Astrocyte (in vitro differentiated cells and primary cell): ENCODE data around the gene RAP1GAP.

Experiments used
- CTCF ChIP-seq: IDR thresholded peaks from 2 replicates; pipeline ENCODE4 v1.5.1; 2011; ENCODE audit warnings: low read depth, mild to moderate bottlenecking, inconsistent platforms, low read length, moderate library complexity; ENCODE audit not compliant: insufficient read depth
- EZH2 ChIP-seq: IDR thresholded peaks from 2 replicates; pipeline ENCODE4 v1.6.1; 2012; ENCODE audit warnings: mild to moderate bottlenecking, low read length, inconsistent platforms; ENCODE audit not compliant: insufficient read depth

GRCh38 chr1:21613072-21613867 lies 55.9 kb downstream of the RAP1GAP start:
- no peak for TF ChIP-seq CTCF
- no peak for TF ChIP-seq EZH2
